ENCODE data around the gene FHIT.

FHIT gene

DNA sequence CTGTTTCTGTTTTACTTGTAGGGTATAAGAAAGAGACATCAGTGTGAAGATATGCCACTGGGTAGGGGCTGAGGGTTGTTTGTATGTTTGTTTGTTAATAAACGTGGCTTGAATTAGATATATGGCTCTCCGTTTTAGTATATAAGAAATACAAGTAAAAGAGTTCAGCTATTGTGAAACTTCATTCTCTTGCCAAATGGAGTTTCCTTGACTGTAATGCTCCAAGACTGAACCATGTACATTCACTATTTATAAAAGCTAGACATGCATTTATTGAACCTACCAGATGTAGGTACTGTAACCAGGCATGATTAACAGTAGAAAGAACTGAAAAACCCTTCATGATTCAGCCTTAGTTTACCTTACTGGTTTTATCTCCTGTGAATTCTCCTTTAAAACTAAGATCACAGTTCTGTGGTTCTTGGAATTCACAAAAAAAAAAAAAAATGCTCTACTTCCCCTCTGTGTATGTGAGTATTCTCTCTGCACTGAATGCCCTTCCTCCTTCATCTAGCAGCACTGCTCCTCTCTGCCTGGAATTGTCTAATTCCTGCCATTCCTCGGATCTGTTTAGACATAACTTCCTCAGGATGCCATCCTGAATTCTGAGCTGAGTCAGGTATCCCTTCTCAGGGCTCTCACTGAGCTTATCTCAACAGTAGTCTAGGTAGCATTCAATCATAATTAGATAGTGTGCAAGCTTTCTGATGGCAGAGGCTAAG, 504.4 kb downstream of the FHIT start:
- DNase-seq (ENCODE audit: low read depth) = peak; percentile 26
- no peak for TF ChIP-seq CTCF (conservative IDR thresholded peaks at IDR 0.05; ENCODE audit: low read depth, low read length)
- no peak overlapping the region for H3K4me3 ChIP-seq (ENCODE audit: low read depth, low read length)

DNA sequence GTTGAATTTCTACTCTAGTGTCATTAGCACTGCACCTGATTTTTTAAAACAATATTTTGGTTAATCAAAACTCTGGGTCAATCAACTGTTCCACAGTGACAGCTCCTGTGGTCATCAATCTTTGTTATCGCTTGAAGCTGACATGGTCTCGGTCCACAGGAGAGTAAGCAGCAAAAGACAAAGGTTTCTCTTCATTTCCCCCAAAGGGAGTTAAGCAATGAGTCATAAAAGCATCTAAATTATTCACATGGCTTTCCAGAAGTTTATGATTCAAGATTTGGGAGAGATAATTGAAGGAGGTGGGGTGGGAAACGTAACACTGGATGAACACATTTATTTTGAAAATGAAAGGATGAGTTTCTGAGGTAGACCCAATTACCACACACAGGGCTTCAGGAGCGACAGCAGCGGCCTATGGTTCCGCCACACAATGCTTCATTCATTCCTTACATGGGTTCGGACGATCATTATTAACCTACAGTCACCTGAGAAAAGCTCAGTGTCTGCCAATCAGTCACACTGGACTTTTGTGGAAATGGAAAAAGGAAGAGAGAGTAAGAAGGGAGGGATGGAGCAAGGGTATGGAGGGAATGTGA, 505.1 kb downstream of the FHIT start:
- DNase-seq (ENCODE audit: low read depth) = no peak
- no peak overlapping the region for H3K4me3 ChIP-seq (ENCODE audit: low read depth, low read length)
- no peak for TF ChIP-seq CTCF (conservative IDR thresholded peaks at IDR 0.05; ENCODE audit: low read depth, low read length)

DNA sequence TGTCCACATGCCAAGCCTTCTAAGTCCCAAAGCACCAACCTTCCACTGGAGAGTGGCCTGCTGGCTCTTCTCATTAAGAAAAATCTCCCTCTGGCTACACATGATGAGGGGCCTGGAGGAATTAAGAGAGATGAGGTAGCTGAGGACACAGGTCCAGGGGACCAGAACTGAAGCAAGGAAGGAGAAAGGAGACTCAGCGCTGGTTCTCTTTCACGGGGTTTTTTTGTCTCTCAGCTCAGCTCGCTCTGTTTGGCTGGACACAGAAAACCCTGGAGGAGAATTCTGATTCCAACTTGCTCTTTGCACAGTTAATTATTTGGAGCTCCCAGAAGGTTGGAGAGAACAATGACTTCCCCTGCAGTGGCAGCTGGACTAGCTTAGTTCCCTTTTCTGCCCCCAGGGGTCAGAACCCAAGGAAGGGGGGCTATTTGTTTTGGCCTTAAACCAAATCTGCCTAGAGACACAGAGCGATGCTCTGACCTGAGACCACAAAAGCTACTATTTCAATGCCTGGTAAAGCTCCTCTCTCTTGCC, 507.6 kb downstream of the FHIT start:
- TF ChIP-seq CTCF (conservative IDR thresholded peaks at IDR 0.05; ENCODE audit: low read depth, low read length) = no peak
- H3K4me3 ChIP-seq (ENCODE audit: low read depth, low read length) = no peak overlapping the region
- peak; percentile 38 for DNase-seq (ENCODE audit: low read depth)

- peak; percentile 40 for DNase-seq (ENCODE audit: low read depth)
- peak; percentile 58 for TF ChIP-seq CTCF (conservative IDR thresholded peaks at IDR 0.05; ENCODE audit: low read depth, low read length)
- H3K4me3 ChIP-seq (ENCODE audit: low read depth, low read length) = no peak overlapping the region
These were observed 508.6 kb downstream of the FHIT start for GRCh38 chr3:60742606-60743145.

- TF ChIP-seq CTCF (conservative IDR thresholded peaks at IDR 0.05; ENCODE audit: low read depth, low read length) = no peak
- no peak for DNase-seq (ENCODE audit: low read depth)
- H3K4me3 ChIP-seq (ENCODE audit: low read depth, low read length) = no peak overlapping the region
These were observed 513.4 kb downstream of the FHIT start for GRCh38 chr3:60737633-60738399.

DNA sequence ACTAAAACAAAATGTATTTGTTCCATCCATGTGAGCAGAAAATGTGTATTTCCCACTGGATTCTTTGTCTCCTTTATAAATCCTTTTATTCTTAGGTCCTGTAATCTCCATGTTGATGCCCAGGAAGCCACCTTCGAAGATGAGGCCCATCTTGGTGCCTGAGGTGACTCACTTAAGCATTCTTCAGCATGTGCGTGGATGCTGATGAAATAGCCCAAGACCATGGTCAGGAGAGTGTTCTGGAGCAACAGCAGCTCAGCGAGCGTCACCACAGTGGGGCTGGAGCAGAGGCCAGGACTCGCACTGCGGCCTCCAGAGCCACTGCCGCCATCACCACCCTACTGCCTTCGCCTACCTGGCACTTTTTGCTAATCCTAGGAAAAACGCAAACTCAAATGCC, 520.9 kb downstream of the FHIT start:
- DNase-seq (ENCODE audit: low read depth) = no peak
- no peak for TF ChIP-seq CTCF (conservative IDR thresholded peaks at IDR 0.05; ENCODE audit: low read depth, low read length)
- no peak overlapping the region for H3K4me3 ChIP-seq (ENCODE audit: low read depth, low read length)
